ENCODE results near the gene ITGAV. TPM values are rescaled to one million over a fixed set of nuclear protein-coding genes. Genes with fewer than 3 reads are reported as not detected.

ITGAV gene
- 149 and 205 TPM in 2 replicates for total RNA-seq
- polyA plus RNA-seq: 44.8 and 121 TPM in 2 replicates
- 31.2 and 81.1 TPM in 2 replicates for polyA plus RNA-seq (2012)
- polyA minus RNA-seq (ENCODE audit: low replicate concordance): 21.0 and 60.0 TPM in 2 replicates

- H3K9me3 ChIP-seq (ENCODE audit: control insufficient read depth, insufficient read depth, low read depth, low read length): no peaks in the 10 kb centered on the region
- H3K4me1 ChIP-seq (ENCODE audit: control insufficient read depth, extremely low read depth, insufficient read depth, low read length): peaks cover 7% of the 10 kb centered on the region
- H3K27me3 ChIP-seq (ENCODE audit: control insufficient read depth, insufficient read depth, low read length): no peaks in the 10 kb centered on the region
- H2AFZ ChIP-seq (ENCODE audit: low read length): peak within 1 kb of the TSS; percentile 86
- H4K20me1 ChIP-seq (ENCODE audit: control insufficient read depth, extremely low read depth, insufficient read depth, low read length): no peaks in the 10 kb centered on the region
- H3K27ac ChIP-seq (ENCODE audit: insufficient read depth, low read length): peak within 1 kb of the TSS; percentile 75
- DNase-seq (ENCODE audit: low read depth in 2 of 2): peak; percentile 90 to 93
- H3K4me2 ChIP-seq (ENCODE audit: extremely low read depth, insufficient read depth, low read length): peak within 1 kb of the TSS; percentile 99
- H3K9ac ChIP-seq (ENCODE audit: insufficient read depth, low read length): peak within 1 kb of the TSS; percentile 88
- peaks cover 21% of the 10 kb centered on the region for H3K79me2 ChIP-seq (ENCODE audit: control insufficient read depth, insufficient read depth, low read length)
- H3K36me3 ChIP-seq (ENCODE audit: control insufficient read depth, insufficient read depth, low read length): no peaks in the 10 kb centered on the region
- H3K4me3 ChIP-seq (replicated peaks in 1 of 4; ENCODE audit: control extremely low read depth in 1 of 4, insufficient read depth in 1 of 4, low read depth in 3 of 4, low read length in 4 of 4): peak within 1 kb of the TSS; percentile 61 to 98 (median 76)
- no peak for TF ChIP-seq CTCF (conservative IDR thresholded peaks at IDR 0.05 in 1 of 2, IDR thresholded peaks at IDR 0.05 in 1 of 2; ENCODE audit: low read depth in 1 of 2, low read length in 2 of 2)
- TF ChIP-seq EZH2 (IDR thresholded peaks at IDR 0.05; ENCODE audit: low read length, missing control alignments): no peak
Measured at GRCh38 chr2:186589612-186590349, at the start of gene ITGAV. ITGAV (plus strand) TSS chr2:186590056; CDS start chr2:186590339, 283 bp downstream.

GRCh38 chr2:186540941-186541340 is 48.9 kb upstream of the ITGAV start:
- no peak overlapping the region for H2AFZ ChIP-seq (ENCODE audit: low read length)
- peak; percentile 33 to 41 for DNase-seq (ENCODE audit: low read depth in 2 of 2)
- no peaks in the 10 kb centered on the region for H3K36me3 ChIP-seq (ENCODE audit: control insufficient read depth, insufficient read depth, low read length)
- H3K4me1 ChIP-seq (ENCODE audit: control insufficient read depth, extremely low read depth, insufficient read depth, low read length): peaks cover 4% of the 10 kb centered on the region
- H3K27ac ChIP-seq (ENCODE audit: insufficient read depth, low read length): no peak overlapping the region
- H3K4me3 ChIP-seq (replicated peaks in 1 of 4; ENCODE audit: control extremely low read depth in 1 of 4, insufficient read depth in 1 of 4, low read depth in 3 of 4, low read length in 4 of 4): no peak overlapping the region
- no peak overlapping the region for H3K9ac ChIP-seq (ENCODE audit: insufficient read depth, low read length)
- no peak for TF ChIP-seq CTCF (conservative IDR thresholded peaks at IDR 0.05 in 1 of 2, IDR thresholded peaks at IDR 0.05 in 1 of 2; ENCODE audit: low read depth in 1 of 2, low read length in 2 of 2)
- TF ChIP-seq EZH2 (IDR thresholded peaks at IDR 0.05; ENCODE audit: low read length, missing control alignments): no peak
- H3K27me3 ChIP-seq (ENCODE audit: control insufficient read depth, insufficient read depth, low read length): no peaks in the 10 kb centered on the region
- no peaks in the 10 kb centered on the region for H4K20me1 ChIP-seq (ENCODE audit: control insufficient read depth, extremely low read depth, insufficient read depth, low read length)
- no peaks in the 10 kb centered on the region for H3K79me2 ChIP-seq (ENCODE audit: control insufficient read depth, insufficient read depth, low read length)
- H3K4me2 ChIP-seq (ENCODE audit: extremely low read depth, insufficient read depth, low read length): no peak overlapping the region
- no peaks in the 10 kb centered on the region for H3K9me3 ChIP-seq (ENCODE audit: control insufficient read depth, insufficient read depth, low read depth, low read length)

- no peak for DNase-seq (ENCODE audit: low read depth in 2 of 2)
- Histone ChIP-seq H3K9ac (ENCODE audit: insufficient read depth, low read length) (no peak overlapping the region), H3K79me2 (ENCODE audit: control insufficient read depth, insufficient read depth, low read length) (no peaks in the 10 kb centered on the region), H3K9me3 (ENCODE audit: control insufficient read depth, insufficient read depth, low read depth, low read length) (no peaks in the 10 kb centered on the region), H3K27me3 (ENCODE audit: control insufficient read depth, insufficient read depth, low read length) (no peaks in the 10 kb centered on the region), H3K27ac (ENCODE audit: insufficient read depth, low read length) (no peak overlapping the region), H4K20me1 (ENCODE audit: control insufficient read depth, extremely low read depth, insufficient read depth, low read length) (no peaks in the 10 kb centered on the region), H3K4me3 (replicated peaks in 1 of 4; ENCODE audit: control extremely low read depth in 1 of 4, insufficient read depth in 1 of 4, low read depth in 3 of 4, low read length in 4 of 4) (no peak overlapping the region), H3K4me2 (ENCODE audit: extremely low read depth, insufficient read depth, low read length) (no peak overlapping the region), H2AFZ (ENCODE audit: low read length) (no peak overlapping the region), H3K4me1 (ENCODE audit: control insufficient read depth, extremely low read depth, insufficient read depth, low read length) (peaks cover 4% of the 10 kb centered on the region), H3K36me3 (ENCODE audit: control insufficient read depth, insufficient read depth, low read length) (no peaks in the 10 kb centered on the region)
- TF ChIP-seq EZH2 (IDR thresholded peaks at IDR 0.05; ENCODE audit: low read length, missing control alignments) (no peak), CTCF (conservative IDR thresholded peaks at IDR 0.05 in 1 of 2, IDR thresholded peaks at IDR 0.05 in 1 of 2; ENCODE audit: low read depth in 1 of 2, low read length in 2 of 2) (no peak)
Measured at GRCh38 chr2:186542002-186542401, 47.9 kb upstream of the ITGAV start.
